ENCODE measurements around the gene NEMP1.
A peak's percentile ranks its signal among the peaks of the same experiment; 100 is the strongest.
"Not testable (repeated sequence)": the region's sequence is repeated elsewhere in the genome, so short reads cannot be mapped to it uniquely, and the experiment has no call there.

NEMP1 gene

DNA sequence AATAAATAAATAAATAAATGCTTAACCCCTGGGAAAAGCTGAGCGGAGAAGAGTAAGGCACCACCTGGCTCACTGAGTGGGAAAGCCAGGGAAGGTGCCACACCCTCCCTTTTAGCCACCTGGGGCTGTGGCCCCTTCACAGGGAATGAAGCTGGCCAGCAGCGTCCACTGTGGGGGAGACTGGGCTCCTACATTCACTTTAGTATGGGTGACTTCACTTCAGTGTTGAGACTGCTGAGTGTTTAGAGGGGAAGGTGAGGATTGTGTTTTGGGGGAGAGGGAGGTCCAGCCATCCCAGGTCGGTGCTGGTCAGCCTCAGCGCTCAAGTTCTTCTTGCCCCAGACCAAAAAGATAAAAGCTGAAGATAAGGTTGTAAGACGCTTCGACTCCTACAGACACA, 11.9 kb upstream of the NEMP1 start:
- no peak for DNase-seq

DNA sequence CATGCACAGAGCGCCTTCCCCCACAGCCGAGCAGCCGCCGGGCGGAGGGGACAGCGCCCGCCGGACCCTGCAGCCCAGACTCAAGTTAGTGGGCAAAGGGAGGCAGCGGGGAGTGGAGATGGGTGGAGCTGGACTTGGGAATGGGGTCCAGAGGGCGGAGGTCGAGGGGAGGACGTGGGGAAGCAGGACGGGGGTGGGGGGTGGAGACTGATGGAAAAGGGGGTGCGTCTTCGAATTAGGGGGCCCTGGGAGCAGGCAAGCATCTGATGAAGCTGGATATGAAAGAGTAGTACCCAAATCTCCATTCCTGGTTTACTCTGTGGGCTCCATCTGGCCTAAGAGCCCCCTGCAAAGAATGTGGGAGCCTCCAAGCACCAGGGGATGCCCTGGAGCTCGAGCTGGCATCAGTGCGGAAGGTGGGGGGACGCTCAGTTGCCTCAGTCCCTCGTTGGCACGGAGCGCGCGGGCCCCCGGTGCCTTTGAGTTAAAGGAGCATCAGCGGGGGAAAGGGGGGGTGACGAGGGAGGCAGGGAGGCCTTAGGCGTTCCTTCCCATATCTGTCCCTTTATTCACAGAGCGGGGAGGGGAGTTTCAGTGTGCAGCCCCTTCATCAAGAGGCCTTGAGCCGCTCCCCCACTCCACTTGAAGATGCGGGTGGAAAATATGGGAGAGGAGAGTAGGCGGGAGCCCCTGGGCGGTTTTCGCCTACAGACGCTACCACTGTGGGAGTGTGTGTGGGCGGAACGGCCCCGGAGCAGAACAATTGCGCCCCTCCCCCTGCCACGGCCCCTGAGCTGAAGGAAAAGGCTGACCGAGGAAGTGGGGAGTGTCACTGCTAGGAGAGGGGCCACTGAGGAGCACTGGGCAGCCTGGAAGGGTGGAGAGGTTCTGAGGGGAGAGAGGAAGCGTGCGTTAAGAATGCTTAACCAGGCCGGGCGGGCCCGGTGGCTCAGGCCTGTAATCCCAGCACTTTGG, 11.0 kb upstream of the NEMP1 start:
- peak; percentile 50 to 56 for DNase-seq

DNA sequence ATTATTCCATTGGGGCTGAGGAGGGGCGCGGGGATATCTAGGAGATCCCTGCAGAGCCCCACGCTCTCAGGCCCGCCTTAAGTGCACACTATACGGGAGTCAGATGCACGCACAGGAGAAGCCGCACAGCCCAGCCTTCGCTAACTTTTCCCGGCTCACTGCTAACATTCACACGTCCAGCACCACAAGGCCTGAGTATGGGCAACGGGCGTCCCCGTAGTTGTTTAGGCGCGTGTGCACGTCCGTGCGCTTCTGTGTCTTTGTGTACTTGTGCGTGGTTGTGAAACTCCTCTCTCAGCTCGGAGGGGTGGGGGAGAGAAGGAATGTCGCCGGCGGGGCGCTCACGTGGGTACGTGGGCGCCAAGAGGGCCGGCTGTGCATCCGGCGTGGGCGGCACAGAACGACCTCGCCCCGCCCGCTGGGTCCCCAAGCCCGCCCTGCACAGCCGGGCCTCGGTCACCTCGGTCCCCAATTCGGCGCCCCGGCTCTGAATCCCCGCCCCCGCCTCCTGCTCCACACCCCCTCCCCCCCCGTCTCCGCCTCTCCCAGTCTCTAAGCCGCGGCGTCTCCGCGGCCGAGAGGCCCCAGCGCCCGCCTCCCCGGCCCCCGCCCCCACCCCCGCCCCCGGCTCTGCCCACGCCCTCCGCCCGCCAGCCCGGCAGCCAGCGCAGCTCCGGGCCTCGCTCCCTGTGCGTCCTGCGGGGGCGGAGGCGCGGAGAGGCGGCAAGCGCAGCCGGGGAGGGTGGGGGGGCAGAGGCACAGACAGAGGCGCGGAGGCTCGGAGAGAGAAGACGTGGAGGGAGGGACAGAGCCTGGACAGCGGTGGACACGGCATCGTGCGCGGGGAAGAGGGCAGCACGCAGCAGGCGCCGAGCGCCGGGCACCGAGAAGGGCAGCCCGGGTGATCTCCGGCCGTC, 10.0 kb upstream of the NEMP1 start, which contains the start of gene NAB2:
Gene NAB2 (plus strand): TSS at position 761 of the 917 bp plus-strand sequence. CDS start 158 bp downstream, outside the sequence.
- DNase-seq, result peak; percentile 88 to 89

DNA sequence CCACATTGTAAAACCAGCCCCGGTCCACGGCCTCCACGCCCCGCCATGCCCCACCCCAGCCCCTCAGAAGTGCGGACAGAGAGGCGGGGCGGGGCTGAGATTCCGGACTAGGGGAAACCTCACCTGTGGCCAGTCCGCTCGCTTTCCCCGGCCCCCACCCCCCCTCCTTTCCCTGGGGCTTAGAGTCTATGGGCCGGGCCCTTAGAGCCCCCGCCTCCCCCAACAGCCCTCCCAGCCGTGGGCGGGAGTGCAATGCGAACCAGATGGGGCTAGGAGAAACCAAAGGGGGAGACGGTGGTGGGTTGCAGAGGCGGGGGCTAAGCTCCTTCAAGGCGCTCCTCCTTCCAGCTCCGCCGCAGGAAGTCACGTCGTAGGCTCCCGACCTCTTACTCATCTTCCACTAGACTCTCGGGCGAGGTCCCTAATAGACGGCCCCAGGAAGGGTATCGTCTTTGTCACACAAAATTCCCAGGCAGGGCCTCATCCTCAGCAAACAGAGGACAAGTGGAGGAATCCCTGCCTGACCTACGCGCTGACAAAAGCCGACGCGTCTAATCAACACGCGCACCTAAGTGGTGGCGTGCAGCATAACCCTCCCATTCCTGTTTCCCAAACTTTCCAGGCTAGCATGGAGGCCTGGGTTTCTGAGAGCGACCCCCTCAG, 9.2 kb upstream of the NEMP1 start:
- DNase-seq, result peak; percentile 81 to 86

DNA sequence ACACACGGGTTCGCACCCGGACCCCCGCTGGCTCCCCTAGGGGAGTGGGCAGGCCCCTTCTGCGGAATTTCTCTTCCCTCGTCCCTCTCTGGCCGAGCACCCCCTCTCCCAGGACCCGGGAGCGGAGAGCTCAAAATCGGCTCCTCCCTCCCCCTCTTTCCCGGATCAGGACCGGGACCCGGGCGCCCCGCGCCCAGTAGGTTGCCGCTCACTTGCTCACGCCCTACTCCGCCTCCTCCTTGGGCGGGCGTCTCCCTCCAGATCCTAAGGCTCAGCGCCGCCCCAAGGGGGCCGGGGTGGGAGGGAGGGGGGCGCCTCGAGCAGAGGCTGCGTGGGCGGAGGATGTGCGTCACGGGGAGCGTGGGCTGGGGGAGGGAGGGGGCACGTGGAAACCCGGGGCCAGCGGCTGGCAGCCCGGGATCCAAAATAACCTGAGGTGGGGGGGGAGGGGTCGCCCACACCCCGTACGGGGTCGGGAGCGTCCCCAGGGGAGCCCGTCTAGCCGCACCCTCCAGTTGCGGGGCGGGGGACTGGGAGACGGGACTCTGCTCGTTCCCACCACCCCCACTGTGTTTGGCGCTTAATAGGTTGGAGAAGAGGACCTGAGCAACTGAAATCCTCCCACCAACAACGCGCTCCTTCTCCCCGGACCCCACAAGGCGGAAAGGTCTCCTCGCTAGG, 8.6 kb upstream of the NEMP1 start:
- peak; percentile 98 for DNase-seq

DNA sequence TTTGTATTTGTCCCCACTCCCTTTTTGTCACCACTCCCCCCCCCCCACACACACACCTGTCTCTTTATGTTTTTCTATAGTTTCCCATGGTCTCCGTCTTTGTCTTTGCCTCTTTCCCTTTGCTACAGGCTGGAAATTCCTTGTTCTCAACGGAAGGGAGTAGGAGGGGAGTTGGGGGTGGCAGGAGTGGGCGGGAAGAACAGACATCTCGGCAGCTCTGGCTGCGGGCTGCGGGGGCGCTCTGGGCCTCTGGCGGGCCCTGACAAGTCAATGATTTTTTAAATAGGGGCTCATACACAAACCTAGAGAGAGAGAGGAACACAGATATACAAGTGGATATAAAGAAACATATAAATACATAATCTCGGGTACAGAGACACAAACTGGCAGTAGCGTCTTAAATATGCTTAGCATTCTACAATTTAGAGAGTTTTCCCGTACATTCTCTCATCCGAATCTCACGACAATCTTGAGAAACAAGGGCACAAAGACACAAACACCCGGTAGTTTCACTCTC, 8.0 kb upstream of the NEMP1 start:
- peak; percentile 64 to 77 for DNase-seq

DNA sequence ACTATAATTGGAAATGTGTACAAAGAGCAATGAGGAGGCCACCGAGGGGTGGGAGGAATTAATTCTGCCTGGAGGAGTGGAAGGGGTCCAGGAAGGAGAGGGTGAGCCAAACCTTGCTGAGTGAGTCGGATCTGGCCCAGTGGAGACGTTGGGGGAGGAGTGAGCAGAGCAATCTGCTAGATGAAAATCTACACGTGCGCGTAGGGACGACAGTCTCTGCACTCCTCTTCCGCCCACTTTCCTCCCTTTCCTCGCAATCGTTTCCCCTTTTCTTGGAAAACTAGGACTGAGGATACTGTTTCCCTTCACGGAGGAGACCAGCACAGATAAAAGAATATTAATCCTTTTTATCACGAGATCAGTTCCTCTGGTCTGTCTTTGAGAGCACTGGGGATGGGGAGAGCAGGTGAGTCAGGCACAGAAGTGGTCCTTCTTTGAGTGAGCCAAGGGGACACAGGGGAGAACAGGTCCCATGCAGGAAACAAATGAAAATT, 7.5 kb upstream of the NEMP1 start:
- peak in 1 of 2 experiments; percentile 34 for DNase-seq

DNA sequence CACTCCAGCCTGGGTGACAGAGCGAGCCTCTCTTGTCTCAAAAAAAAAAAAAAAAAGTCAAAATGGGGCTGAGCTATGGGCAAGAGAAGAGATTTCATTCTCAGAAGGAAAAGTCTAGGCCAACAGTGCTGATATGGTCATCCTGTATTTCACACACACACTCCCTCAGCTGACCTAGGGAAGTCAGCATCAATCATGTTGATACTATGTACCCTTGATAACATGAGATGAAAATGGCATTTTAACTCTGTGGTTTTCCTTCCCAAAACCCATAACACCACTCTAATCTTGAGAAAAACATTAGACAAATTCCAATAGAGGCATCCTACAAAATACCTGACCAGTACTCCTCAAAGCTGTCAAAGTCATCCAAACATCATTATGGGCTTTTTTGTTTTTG, 2.3 kb upstream of the NEMP1 start:
- DNase-seq, result no peak

DNA sequence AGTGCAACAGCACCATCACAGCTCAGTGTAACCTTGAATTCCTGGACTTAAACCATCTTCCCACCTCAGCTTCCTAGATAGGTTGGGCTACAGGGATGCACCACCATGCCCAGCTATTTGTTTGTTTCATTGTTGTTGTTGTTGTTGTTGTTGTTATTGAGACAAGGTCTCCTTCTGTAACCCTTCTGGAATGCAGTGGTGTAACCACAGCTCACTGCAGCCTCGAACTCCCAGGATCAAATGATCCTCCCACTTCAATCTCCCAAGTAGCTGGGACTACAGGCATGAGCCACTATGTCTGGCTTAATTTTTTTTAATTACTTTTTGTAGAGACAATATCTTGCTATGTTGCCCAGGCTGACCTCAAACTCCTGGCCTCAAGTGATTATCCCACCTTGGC, 1.2 kb upstream of the NEMP1 start:
- no peak for DNase-seq

DNA sequence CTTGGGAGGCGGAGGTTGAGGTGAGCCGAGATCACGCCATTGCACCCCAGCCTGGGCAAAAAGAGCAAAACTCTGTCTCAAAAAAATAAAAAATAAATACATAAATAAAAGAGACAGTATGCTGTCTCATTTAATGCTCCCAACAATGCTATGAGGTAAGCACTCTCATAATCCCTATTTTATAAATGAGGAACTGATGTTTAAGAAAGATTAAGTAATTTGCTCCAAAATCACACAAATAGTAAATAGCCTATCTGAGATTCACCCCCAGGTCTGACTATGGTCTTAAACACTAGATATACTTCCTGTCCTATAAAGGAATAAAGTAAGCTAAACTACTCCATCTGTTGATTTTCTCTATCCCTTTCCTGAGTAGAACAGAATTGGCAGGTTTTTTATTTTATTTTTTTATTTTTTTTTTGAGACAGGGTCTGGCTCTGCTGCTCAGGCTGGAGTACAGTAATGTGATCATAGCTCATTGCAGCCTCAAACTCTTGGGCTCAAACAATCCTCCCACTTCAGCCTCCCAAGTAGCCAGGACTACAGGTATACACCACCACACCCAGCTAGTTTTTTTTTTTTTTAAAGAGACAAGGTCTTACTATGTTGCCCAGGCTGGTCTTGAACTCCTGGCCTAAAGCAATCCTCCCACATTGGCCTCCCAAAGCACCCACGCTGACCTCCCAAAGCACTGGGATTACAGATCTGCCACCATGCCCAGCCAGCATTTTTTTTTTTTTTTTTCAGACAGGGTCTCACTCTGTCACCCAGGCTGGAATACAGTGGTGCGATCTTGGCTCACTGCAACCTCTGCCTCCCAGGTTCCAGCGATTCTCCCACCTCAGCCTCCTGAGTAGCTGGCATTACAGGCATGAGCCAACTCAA, 4.8 kb downstream of the NEMP1 start:
- not testable (repeated sequence) for DNase-seq

DNA sequence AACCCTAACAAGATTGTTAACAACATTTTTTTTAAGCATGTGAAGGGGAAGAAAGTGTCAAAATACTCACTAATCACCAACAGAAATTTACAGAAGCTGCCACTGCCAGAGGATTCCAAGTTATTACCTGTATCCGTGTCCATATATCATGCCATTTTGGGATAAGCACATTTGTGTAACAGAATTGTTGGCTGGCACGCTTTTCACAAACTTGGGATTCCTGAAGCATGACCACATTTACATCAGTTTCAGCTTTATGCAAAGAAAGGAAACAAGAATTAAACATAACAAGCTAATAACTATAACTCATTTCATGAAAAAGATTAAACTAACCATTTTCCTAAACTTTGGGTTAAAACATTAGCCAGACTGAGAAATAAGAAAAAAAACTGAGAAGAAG, 5.9 kb downstream of the NEMP1 start:
- no peak for DNase-seq

DNA sequence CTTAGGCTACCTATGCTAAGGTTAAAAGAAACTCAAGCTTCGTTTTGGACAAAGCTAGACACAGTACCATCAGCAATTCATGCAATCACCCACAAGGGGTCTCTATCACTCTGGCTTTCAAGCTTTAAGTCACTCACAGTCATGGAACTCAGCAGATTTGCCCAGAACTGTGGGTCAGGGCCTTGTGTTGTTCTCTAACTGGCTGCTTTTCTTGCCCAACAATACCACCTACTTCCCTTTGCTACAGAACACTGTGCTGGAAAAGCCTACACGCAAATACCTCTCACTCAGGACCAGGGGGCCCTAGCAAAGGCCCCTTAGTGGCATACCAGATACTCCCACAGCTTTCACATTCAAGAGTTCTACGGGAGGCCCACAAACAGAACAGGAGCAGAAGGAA, 9.1 kb downstream of the NEMP1 start:
- DNase-seq, result peak; percentile 42 to 50

DNA sequence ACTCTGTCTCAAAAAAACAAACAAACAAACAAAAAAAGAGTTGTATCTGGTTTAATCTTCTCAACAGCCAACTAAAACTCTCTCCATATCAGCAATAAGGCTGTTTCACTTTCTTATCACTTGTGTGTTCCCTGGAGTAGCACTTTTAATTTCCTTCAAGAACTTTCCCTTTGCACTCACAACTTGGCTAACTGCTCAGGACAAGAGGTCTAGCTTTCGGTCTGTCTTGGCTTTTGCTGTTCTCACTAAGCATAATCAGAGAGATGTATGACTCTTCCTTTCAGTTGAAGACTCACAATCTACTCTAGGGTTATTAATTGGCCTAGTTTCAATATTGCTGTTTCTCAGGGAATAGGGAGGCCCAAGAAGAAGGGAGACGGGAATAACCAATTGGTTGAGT, 12.3 kb downstream of the NEMP1 start:
- DNase-seq, result no peak

DNA sequence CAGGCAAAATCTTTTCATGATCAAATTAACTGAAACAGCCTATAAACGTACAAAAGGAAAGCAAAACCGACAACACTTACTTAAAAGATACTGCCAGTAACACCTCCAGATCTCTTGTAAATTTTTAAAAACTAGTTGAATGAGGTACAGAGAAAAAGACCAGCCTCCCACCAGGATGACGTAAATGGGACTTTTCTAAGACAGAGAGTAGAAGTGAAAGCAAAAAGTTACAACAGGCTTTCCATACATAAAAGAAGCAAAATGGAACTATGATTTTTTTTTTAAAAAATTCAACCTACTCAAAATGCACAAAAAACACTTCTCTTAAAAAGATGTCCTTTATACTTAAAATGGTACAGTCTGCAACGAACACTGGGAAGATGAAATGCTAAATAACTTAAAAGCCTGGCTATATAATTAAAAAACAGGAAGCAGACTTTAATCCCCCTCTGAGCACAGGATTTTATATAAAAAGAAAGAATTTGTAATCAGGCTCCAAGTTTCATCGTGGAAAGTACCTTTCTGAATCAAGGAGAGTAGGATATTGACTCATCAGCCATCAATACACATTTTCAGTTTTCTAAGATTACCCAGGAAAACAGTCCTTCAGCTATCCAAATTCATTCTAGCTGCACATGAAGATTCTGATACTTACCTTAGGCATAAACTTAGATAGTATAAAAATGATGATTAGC, 14.5 kb downstream of the NEMP1 start:
- peak; percentile 42 to 48 for DNase-seq

DNA sequence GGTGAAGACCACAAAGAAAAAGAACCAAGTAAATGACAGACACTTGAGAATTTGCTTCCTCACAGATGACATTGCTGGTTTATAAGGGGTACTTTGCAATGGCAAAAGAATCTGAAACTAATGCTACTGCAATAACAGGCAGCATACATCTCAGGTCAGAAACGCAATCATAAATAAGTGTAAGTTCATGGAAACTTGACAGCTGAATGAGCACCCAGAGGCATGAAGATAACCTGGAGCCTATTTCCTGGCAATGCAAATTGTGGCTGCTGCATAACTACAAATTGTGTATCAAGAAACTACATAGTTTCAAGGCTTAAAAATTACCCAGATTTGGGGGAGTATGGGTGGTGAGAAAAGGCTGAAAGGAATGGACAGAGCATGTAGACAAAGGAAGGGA, 20.1 kb downstream of the NEMP1 start:
- DNase-seq, result no peak

DNA sequence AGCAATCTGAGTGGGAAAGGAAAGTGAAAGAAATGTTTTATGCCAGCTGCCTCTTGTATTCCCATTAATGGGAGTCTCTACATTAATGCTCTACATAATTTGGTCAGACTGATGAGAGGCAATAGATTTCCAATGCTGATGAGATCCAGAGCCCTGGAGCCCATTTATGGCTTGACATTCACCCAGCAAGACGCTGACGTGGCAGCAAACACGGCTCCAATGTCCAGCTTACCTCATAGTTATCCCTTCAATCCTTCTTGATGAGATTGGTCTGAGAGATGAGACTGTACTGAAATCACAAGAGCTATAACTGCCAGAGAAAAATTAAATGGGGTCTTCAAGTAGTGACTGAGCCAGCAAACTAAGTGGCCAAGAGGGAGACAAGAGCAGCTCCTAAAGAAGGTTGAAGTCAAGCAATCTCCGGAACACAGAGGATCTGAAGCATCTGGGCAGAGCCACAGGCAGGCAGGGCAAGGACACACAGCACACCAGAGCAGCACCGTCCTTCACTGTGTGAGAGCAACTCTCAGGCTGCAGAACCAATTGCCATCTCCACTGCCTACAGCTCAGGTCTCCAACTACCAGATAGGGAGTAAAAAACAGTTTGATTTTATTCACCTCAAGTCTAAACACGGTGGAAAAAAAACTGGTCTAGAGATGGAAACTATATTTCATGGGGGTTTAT, 21.4 kb downstream of the NEMP1 start:
- no peak for DNase-seq

DNA sequence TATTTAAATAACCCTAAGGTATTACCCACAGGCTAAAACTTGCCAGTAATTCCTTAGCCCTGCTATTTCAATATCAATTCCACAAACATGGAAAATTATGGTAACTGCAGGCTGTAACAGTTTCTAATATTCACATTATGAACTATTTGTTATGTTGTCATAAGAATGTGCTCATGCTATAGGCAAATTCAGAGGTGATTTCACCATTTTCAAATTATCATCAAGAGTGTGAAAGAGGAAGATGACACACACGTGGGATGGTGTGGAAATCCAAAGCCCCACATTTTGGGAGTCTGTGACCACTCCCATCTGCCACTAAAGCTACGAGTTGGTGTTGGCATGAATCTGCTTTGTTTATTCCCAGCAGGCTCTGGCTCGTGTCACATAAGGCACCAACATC, 22.8 kb downstream of the NEMP1 start:
- no peak for DNase-seq

DNA sequence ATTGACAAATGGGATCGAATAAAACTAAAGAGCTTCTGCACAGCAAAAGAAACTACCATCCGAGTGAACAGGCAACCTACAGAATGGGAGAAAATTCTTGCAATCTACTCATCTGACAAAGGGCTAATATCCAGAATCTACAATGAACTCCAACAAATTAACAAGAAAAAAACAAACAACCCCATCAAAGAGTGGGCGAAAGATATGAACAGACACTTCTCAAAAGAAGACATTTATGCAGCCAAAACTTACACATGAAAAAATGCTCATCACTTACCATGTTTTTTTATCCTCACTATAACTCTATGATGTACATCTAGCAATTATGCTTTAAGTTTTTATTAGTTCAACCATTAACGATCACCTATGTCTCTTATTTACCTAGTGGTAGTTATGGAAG, 24.7 kb downstream of the NEMP1 start:
- DNase-seq, result not testable (repeated sequence)

DNA sequence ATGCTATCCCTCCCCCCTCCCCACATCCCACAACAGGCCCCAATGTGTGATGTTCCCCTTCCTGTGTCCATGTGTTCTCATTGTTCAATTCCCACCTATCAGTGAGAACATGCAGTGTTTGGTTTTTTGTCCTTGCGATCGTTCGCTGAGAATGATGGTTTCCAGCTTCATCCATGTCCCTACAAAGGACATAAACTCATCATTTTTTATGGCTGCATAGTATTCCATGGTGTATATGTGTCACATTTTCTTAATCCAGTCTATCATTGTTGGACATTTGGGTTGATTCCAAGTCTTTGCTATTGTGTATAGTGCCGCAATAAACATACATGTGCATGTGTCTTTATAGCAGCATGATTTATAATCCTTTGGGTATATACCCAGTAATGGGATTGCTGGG, 25.4 kb downstream of the NEMP1 start:
- not testable (repeated sequence) for DNase-seq

DNA sequence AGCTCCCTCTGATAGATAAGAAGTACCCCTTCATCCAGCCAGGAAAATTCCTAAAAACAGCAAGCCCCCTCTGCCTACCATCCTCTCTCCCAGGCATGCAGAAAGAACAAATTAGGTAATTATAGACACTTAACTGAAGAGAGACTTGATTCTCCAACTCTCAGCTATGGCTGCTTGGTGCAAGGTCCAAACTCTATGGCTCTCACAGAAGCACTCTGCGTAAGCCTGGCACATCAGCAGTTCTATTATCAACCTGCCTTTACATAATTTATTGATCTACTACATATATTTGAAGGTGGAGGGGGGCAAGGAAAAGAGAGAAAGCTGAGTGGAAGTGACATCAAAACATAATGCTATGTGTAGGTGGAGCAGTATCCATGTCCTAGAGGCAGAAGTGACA, 27.6 kb downstream of the NEMP1 start:
- DNase-seq, result no peak
